Brain pericyte (primary cell): ENCODE data around the gene LCN10.
A peak's percentile ranks its signal among the peaks of the same experiment; 100 is the strongest.
"Not testable (repeated sequence)": the region's sequence is repeated elsewhere in the genome, so short reads cannot be mapped to it uniquely, and the experiment has no call there.

Source experiments
- DNase-seq: peaks from one replicate; pipeline ENCODE4 v3.0.0-alpha.2; 2012; ENCODE audit warnings: low read depth, low spot score

Gene LCN10

GRCh38 chr9:136742591-136743391 lies at the start of gene LCN10:
LCN10 (minus strand) TSS chr9:136742940; CDS start chr9:136742903, 37 bp downstream.
- no peak for DNase-seq

DNA sequence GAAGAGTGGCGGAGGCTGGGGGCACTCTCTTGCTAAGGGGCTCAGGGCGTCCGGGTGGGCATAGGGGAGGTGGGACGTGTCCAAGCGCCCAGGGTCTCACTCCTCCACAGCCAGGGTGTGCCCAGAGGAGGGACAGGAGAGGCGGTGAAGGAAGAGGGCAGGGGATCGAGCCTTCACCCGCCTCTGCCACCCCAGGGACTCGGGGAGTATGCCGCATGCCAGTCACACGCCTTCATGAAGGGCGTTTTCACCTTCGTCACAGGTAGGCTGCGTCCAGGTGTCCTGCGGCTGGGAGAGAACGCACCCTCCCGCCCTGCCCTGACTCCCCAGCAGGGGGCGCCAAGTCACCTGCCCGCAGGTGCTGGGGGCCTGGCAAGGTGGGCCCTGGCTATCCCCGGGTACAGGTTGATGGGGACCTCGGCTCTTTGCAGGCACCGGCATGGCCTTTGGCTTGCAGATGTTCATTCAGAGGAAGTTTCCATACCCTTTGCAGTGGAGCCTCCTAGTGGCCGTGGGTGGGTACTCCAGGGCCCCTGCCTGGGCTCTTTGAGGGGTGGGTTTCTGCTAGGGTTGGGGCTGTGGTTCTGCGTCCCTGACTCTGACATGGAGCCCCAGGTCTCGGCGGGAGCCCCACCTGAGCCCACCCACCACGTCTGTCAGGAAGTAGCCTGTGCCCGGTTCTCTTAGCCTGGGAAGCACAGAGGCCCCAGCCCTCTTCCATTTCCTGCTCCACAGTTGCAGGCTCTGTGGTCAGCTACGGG lies 49.0 kb upstream of the LCN10 start:
- DNase-seq: no peak

- DNase-seq: peak; percentile 97
Observed at GRCh38 chr9:136790640-136791515, 48.1 kb upstream of the LCN10 start, which contains the start of gene TMEM141. TMEM141 (plus strand) TSS chr9:136791344; CDS start chr9:136791371, 27 bp downstream.

GRCh38 chr9:136789523-136789937 lies 46.8 kb upstream of the LCN10 start:
- no peak for DNase-seq

- not testable (repeated sequence) for DNase-seq
Observed at GRCh38 chr9:136788644-136789522, 46.1 kb upstream of the LCN10 start.

DNA sequence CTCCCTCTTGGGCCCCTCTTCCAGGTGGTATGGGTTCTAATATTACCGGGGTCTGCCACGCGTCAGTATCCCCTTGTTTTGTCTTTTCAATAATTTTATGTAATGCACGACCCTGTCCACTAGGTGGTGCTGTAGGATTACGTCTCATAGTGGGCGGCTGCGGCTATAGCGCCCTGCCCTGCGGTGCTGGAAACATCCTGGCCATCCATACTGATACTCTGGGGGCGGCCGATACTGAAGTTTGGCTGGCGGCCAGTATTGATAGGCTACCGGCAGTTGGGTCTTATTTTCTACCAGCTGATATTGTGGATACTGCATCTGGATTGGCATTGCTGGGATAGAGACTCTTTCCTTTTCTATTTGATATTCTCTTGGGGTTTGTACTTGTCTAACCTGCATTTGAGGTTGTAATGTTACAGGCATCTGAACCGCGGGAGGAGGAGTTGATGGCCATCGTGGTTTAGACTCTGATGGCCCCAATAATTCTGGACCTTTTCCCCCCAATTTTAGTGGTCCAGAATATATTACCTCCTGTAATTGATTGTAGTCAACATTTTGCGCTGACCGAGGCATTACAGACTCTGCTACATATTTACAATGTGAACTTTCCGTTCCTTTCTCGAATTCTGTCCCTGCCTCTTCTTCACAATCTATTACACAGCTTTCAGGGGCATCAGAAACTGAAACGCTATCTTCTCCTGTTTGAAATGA lies 45.1 kb upstream of the LCN10 start:
- DNase-seq: no peak

DNA sequence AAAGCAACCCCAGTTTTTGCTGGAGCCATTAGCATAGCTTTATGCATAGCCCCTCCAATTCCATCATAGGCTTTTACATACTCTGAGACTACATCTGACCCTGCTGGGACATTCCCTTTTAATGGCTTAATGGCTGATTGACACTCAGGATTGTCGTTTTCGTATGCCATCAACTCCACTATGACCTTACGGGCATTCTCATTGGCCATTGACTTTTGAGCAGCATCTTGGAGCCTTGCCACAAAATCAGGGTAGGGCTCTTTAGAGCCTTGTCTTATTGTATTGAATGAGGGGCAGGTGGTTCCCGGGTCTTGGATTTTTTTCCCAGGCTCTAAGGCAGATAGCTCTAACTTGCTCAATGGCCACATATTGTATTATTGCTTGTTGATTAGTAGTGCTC lies 44.2 kb upstream of the LCN10 start:
- not testable (repeated sequence) for DNase-seq

DNA sequence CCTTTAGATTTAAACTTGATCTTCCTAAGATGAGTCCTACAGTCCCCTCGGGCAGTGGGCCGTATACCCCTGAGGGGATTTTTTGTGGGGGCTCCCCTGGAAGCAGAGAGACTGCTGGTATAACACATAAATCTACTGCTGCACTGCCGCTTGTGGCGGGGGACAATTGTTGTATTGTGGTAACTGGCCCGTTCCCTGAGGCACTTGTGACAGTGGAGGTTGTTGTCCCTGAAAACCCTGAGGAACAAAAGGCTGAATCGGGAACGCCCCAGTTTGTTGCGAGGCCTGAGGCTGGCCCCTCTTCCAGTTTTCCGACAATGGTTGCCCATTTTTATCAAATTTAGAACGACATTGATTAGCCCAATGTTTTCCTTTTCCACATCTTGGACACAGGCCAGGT lies 43.7 kb upstream of the LCN10 start:
- no peak for DNase-seq

GRCh38 chr9:136785565-136786355 lies 43.0 kb upstream of the LCN10 start:
- DNase-seq: not testable (repeated sequence)

DNA sequence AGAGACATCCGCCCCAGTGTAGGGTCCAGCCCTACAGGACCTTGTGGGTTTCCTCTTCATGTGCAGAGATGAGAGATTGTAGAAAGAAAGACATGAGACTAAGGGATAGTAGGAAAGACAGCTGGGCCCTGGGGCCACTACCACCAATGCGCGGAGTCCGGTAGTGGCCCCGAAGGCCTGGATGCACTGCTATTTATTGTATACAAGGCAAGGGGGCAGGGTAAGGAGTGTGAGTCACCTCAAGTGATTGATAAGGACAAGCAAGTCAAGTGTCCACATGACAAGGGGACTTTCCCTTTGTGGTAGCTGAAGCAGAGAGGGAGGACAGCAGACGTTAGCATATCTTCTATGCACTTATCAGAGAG lies 42.2 kb upstream of the LCN10 start:
- DNase-seq: no peak

DNA sequence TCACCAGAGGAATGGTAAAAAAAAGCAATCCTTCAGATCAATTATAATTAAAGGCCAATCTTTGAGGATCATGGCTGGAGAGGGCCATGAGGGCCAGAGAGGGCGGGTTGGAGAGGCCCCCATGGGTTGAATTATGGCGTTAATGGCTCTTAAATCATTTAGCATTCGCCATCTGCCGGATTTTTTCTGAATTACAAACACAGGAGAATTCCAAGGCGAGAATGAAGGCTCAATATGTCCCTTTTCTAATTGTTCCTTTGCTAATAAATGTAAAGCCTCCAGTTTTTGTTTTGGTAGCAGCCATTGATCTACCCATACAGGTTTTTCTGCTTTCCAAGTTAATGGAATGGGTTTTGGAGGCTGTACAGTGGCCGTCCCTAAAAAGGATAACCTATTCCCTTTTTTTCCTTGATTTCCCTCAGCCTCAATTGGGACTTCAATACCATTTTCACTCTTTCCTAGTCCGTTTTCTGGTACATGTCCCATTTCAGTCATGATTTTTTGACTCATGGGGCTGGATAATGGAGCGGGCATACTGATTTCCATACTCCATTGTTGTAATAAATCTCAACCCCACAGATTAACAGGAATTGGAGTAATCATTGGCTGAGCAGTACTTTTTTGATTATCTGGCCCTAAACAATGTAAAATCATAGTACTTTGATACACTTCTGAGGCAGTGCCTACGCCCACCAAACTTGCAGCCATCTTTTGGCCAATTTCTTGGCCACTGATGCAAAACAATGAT lies 41.7 kb upstream of the LCN10 start:
- DNase-seq: no peak

GRCh38 chr9:136782452-136782851 lies 39.7 kb upstream of the LCN10 start:
- no peak for DNase-seq

- no peak for DNase-seq
Observed at GRCh38 chr9:136779808-136780207, 37.1 kb upstream of the LCN10 start.

GRCh38 chr9:136777359-136777758 lies 34.6 kb upstream of the LCN10 start:
- no peak for DNase-seq

DNA sequence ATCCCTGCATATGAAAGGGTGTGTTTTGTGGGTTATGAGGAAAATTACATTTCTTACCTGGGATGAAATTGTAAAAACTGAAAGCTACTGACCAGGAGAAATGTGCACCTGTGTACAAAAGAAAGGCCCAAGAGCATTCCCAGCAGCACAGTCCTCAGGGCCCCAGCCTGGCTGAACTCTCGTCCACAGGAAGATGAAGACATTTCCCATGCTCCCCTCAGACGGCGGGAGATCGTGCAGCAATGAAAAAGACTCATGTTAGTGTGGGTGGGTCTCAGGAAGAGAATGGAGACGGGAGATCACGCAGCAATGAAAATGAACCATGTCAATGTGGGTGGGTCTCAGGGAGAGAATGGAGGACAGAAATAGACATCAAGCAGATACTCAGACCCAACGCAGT lies 34.2 kb upstream of the LCN10 start:
- no peak for DNase-seq

GRCh38 chr9:136775191-136775590 lies 32.5 kb upstream of the LCN10 start:
- no peak for DNase-seq

- DNase-seq: no peak
Observed at GRCh38 chr9:136774416-136775045, 31.8 kb upstream of the LCN10 start.

DNA sequence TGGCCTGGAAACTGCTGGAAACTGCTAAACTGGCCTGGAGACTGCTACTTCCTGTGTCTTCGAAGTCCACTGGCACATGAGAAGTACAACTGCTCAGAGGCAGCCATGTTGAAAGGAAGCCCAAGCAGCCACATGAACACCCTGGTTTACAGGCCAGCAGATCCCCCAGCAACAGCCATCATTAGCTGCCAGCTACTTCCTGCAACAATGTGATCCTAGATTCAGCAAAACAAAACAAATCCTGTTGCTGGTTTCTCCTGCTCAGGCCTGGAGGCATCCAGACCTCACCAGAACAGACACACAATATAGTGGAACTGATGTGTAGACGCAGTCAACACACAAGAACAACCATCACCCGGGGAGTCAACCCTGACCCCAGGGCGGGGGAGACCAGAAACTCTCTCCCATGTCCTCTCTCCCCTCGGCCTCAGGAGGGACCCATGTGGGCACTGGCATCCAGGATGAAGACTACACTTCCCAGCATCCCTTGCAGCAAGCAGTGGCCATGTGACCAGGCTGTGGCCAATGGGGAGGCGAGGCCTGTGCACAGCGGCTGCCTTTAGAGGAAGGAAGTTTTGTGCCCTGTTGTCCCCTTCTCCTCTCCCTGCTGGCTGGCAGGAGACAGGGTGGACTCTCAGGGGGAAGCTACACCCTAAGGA lies 30.8 kb upstream of the LCN10 start:
- no peak for DNase-seq
